Small intestine (tissue), 7 donors: ENCODE results near the gene FN1. TPM values are rescaled to one million over a fixed set of nuclear protein-coding genes. Genes with fewer than 3 reads are reported as not detected.
A peak's percentile ranks its signal among the peaks of the same experiment; 100 is the strongest.

Source experiments
- DNase-seq, 2 donors: peaks; one replicate each; pipeline versions ENCODE4 v3.0.0 to v3.0.0-alpha.2; 2013
- FAIRE-seq: peaks from 2 replicates; lab custom pipeline; 2012; peaks lifted over from hg19 to GRCh38; lab: Jason Lieb, UNC
- H3K27ac ChIP-seq, 3 donors: one replicate each; pipeline ENCODE4 v1.5.1; 2013; ENCODE audit warnings: low read length in 2 of 3, mild to moderate bottlenecking in 2 of 3, control low read depth in 1 of 3, inconsistent platforms in 1 of 3, low read depth in 1 of 3, moderate library complexity in 1 of 3
- H3K27me3 ChIP-seq, 3 donors: one replicate each; pipeline ENCODE4 v1.6.1; 2013; ENCODE audit warnings: low read length in 3 of 3, inconsistent platforms in 1 of 3; ENCODE audit not compliant: control insufficient read depth in 3 of 3, insufficient read depth in 3 of 3
- H3K36me3 ChIP-seq, 3 donors: one replicate each; pipeline ENCODE4 v1.6.1; 2013; ENCODE audit warnings: low read length in 3 of 3, inconsistent platforms in 1 of 3, low read depth in 1 of 3, mild to moderate bottlenecking in 1 of 3, moderate library complexity in 1 of 3; ENCODE audit not compliant: control insufficient read depth in 3 of 3, insufficient read depth in 2 of 3
- H3K4me1 ChIP-seq, 3 donors: one replicate each; pipeline ENCODE4 v1.6.1; 2013; ENCODE audit warnings: low read length in 2 of 3, inconsistent platforms in 1 of 3, low read depth in 1 of 3, mild to moderate bottlenecking in 1 of 3, moderate library complexity in 1 of 3; ENCODE audit not compliant: control insufficient read depth in 3 of 3, insufficient read depth in 2 of 3
- H3K4me3 ChIP-seq, 3 donors: one replicate each; pipeline ENCODE4 v1.5.1; 2013; ENCODE audit warnings: low read length in 3 of 3, control low read depth in 1 of 3, inconsistent platforms in 1 of 3, low read depth in 1 of 3, mild to moderate bottlenecking in 1 of 3, moderate library complexity in 1 of 3
- H3K9me3 ChIP-seq, 2 donors: one replicate each; pipeline ENCODE4 v1.6.1; 2013; ENCODE audit warnings: low read depth in 1 of 2, low read length in 1 of 2; ENCODE audit not compliant: control insufficient read depth in 2 of 2, insufficient read depth in 1 of 2
- WGBS, 3 donors: extraction: QIAGEN DNeasy Blood & Tissue Kit; methylation state at CpG; one replicate each; pipeline ENCODE4 v1.1.7; 2013; 5-methylcytosine and 5-hydroxymethylcytosine counted together
- polyA plus RNA-seq, 4 donors: library from polyadenylated mRNA; stranded (reverse) in 3 of 4; unstranded in 1 of 4; fragments of 200-250 nt in 3 of 4; fragments of 120-200 nt in 1 of 4; gene quantifications; one replicate each; pipeline versions ENCODE4 v1.2.1 to v1.2.3, GENCODE V29; 2013
- donor health status: healthy with polysubstance abuse.
- donor health status: control.
- donor health status: control.
- donor health status: Bipolar disorder and iron deficiency.
- donor health status: healthy.

Gene FN1
- polyA plus RNA-seq, 4 donors = 4.2 to 302 (median 52.7) TPM

DNA sequence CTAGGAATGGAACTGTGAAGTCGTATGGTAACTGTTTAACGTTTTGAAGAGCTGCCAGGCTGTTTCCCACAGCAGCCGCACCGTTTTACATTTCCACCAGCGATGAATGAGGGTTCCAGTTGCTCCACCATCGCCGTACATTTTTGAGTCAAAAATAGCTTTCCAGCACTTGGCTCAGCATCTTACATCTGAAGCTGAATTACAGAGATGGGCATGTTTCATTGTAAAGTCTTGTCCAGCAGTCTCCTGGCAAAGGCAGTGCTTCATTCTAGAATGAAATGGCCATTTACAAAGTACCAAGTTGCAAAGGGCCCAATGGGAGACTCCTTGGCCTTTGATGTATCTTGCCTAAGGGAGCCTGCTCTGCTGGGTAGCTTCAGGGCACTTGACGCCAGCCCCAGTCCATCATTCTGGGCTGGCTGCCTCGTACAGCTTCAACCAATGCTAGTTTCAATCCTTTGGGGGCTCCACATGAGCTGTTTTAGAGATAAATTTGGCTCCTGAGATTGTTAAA, 78.9 kb downstream of the FN1 start:
- no peak overlapping the region for H3K27ac ChIP-seq
- DNase-seq (no peak), FAIRE-seq (no peak)
- no peaks in the 10 kb centered on the region for H3K4me1 ChIP-seq
- peaks cover 0 to 19% (median 2%) of the 10 kb centered on the region in 3 donors for H3K36me3 ChIP-seq
- 84 to 97% (median 94%) methylated on average over 9 of the region's 9 CpGs for WGBS, 3 donors
- H3K27me3 ChIP-seq = no peaks in the 10 kb centered on the region
- H3K4me3 ChIP-seq = no peak overlapping the region
- H3K9me3 ChIP-seq = no peaks in the 10 kb centered on the region

DNA sequence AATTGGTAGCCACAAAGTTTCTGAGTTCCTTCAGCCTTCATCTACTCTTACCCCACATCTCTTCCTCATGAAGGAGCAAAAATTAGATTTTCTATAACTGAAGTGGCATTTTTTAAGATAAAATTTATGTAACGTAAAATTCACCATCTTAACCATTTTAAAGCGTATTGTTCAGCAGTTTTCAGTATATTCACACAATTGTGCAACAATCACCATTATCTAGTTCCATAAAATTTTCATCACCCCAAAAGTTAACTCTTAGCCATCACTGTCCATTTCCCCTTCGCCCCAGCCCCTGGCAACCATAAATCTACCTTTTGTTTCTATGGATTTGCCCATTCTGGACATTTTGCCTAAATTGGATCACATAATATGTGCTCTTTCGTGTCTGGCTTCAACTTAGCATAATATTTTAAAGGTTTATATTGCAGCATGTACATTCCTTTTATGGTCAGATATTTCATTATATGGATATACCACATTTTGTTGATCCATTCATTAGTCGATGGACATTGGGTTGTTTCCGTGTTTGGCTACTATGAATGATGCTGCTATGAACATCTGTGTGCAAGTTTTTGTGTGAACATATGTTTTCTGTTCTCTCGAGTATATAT, 79.4 kb downstream of the FN1 start:
- Histone ChIP-seq H3K4me1 (no peaks in the 10 kb centered on the region), H3K4me3 (no peak overlapping the region), H3K27ac (no peak overlapping the region), H3K9me3 (no peaks in the 10 kb centered on the region), H3K36me3 (peaks cover 0 to 17% (median 2%) of the 10 kb centered on the region in 3 donors), H3K27me3 (no peaks in the 10 kb centered on the region)
- FAIRE-seq = no peak
- DNase-seq = no peak
- WGBS, 3 donors = 90 to 97% (median 95%) methylated on average over 7 of the region's 7 CpGs

DNA sequence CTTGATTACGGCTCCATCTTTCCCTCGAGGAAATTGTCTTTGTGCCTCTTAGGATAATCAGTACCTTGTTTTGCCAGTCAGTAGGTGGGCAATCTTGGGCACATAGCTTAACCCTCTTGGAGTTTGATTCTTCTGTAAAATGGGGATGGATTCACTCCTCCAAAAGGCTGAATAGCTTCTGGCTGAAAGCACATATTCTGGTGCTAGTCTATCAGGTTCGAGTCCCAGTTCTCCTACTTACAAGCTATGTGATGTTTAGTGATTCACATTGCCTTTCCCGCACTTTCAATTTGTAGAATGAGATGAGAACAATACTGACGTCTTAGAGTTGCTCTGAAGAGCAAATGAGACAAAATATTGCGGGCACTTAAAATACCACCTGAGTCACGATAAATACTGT, 80.1 kb downstream of the FN1 start:
- Histone ChIP-seq H3K4me3 (no peak overlapping the region), H3K27ac (no peak overlapping the region), H3K9me3 (no peaks in the 10 kb centered on the region), H3K4me1 (no peaks in the 10 kb centered on the region), H3K27me3 (no peaks in the 10 kb centered on the region), H3K36me3 (peaks cover 0 to 19% (median 2%) of the 10 kb centered on the region in 3 donors)
- 93 to 95% (median 95%) methylated on average over 7 of the region's 7 CpGs for WGBS, 3 donors
- no peak for DNase-seq
- no peak for FAIRE-seq

DNA sequence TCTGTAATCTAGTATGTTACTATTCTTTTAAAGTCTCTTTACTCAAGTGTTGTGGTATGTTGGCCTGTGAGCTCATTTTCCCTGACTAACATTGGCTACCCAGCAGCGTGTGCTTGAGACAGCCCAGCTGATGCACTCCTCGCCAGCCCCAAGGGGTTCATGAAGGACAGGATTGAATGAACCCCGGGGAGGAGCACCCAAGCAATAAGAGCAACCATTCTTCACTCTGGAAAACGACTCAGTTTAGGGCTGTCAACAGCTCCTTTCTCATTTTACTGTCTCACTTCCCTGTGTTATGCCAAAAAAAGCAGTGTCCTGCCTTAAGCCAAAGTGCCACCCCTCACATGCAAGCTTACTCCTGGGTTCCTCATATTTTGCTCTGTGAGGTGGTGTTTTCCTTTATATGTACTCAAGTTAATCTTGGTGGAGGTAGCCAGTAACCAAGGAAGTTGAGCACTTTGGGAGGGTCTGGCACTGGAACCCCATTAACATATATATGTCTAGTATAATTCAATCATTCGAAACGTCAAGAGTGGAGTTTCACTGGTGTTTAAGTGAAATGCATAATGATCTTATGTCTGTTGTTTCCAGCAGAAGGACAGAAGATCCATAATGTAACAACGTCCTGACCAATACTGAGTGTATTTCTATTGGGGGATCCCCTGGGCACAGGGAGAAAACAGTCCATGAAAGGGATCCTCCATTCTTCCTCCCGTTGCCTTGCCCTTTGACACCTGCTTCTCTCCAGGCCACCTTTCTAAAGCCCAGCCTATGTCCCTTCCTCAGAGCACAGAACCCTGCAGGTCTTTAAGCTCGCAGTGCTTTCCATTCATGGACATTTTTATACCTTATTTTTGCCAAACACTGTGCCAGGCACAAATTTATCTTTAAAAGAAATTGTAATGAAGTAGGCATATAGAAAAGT, 80.8 kb downstream of the FN1 start:
- FAIRE-seq = no peak
- DNase-seq = no peak
- Histone ChIP-seq H3K27ac (no peak overlapping the region), H3K27me3 (no peaks in the 10 kb centered on the region), H3K4me1 (no peaks in the 10 kb centered on the region), H3K4me3 (no peak overlapping the region), H3K36me3 (peaks cover 0 to 22% (median 2%) of the 10 kb centered on the region in 3 donors), H3K9me3 (no peaks in the 10 kb centered on the region)
- 82 to 94% (median 93%) methylated on average over 9 of the region's 9 CpGs for WGBS, 3 donors

DNA sequence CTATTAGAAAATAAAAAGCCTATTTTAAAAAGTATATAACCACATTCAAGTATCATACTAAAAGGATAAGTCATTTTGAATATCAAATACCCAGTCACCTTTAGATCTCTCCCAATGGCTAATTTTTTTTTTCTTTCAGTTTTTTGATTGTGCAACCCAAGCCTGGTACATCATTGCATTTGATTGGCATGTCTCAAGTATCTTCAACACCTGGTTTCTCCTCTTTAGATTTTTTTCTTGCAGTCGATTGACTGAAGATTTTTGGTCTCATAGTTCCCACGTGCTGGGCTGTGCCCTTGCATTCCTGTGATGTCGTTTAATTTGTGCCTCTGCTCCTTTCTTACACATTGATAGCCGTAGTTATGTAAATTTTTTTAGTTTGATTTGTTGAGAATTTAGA, 83.3 kb downstream of the FN1 start:
- H3K4me1 ChIP-seq = no peaks in the 10 kb centered on the region
- WGBS, 3 donors = 51 to 67% (median 64%) methylated on average over 4 of the region's 4 CpGs
- no peak for FAIRE-seq

DNA sequence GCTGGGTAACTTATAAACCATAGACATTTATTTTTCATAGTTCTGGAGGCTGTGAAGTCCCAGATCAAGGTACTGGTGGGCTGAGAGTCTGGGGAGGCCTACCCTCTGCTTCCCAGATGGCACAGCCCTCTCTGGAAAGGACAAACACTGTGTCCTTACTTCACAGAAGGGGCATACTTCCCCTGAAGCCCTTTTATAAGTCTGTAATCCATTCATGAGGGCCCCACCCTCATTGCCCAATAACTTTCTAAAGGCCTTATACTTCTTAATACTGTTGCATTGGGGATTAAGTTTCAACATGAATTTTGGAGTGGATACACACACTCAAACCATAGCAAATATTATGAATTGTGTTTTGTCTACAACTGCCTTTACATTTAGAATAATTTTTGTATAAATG, 88.0 kb downstream of the FN1 start:
- H3K9me3 ChIP-seq = no peaks in the 10 kb centered on the region
- no peak overlapping the region for H3K4me3 ChIP-seq
- H3K27me3 ChIP-seq = no peaks in the 10 kb centered on the region
- FAIRE-seq (no peak), DNase-seq (no peak)
- H3K4me1 ChIP-seq = no peaks in the 10 kb centered on the region
- peaks cover 16 to 47% (median 20%) of the 10 kb centered on the region in 3 donors for H3K36me3 ChIP-seq
- H3K27ac ChIP-seq = no peak overlapping the region

More for the DNA sequence above, 83.3 kb downstream of the FN1 start:
- H3K36me3 ChIP-seq = peaks cover 5 to 35% (median 7%) of the 10 kb centered on the region in 3 donors
- no peak overlapping the region for H3K4me3 ChIP-seq
- H3K27ac ChIP-seq = no peak overlapping the region
- no peaks in the 10 kb centered on the region for H3K27me3 ChIP-seq
- no peaks in the 10 kb centered on the region for H3K9me3 ChIP-seq
- DNase-seq = no peak

DNA sequence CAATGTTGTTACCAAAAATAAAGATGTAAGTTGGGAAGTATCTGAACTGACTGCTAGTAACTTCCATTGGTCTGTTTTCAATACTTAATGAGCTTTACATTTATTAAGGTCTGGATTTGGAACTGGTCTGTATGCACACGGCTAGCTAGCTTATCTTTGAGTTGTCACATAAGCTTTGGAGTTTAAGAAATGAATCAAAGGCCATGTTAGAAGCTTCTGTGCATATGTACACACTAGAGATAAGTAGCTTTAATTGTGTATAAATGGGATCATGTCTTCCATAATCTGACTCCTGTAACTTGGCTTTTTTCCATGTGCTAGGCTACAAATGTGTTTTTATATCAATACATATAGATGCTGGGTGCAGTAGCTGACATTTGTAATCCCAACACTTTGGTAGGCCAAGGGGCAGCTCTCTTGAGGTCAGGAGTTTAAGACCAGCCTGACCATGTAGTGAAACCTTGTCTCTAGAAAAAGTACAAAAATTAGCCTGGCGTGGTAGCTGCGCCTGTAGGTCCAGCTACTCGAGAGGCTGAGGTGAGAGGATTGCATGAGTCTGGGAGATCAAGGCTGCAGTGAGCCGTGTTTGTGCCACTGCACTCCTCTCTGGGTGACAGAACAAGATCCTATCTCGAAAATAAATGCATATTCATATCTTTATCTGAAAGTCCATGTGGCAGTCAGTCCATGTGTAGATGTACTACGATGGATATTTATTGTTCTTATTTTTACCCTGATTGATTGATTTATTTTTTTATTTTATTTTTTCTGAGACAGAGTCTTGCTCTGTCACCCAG, 96.8 kb downstream of the FN1 start:
- Histone ChIP-seq H3K27ac (no peak overlapping the region), H3K4me1 (no peaks in the 10 kb centered on the region), H3K27me3 (no peaks in the 10 kb centered on the region), H3K9me3 (no peaks in the 10 kb centered on the region), H3K4me3 (no peak overlapping the region), H3K36me3 (peaks cover 5 to 30% (median 8%) of the 10 kb centered on the region in 3 donors)
- FAIRE-seq (no peak), DNase-seq (peak in 1 of 2 donors; percentile 40)
- 80 to 90% (median 88%) methylated on average over 7 of the region's 7 CpGs for WGBS, 3 donors
